Muscle layer of duodenum (tissue), 2 donors: ENCODE measurements around the gene QSOX2.

Experiments
- H3K27ac ChIP-seq: one replicate; pipeline ENCODE4 v1.7.0; 2013; ENCODE audit warnings: mild to moderate bottlenecking, low read length
- H3K27me3 ChIP-seq: one replicate; pipeline ENCODE4 v1.7.0; 2013; ENCODE audit warnings: low read depth, mild to moderate bottlenecking, control low read depth, low read length
- H3K36me3 ChIP-seq, 2 donors: one replicate each; pipeline ENCODE4 v1.7.0; 2013; ENCODE audit warnings: low read length in 2 of 2, control low read depth in 1 of 2, mild to moderate bottlenecking in 1 of 2; ENCODE audit not compliant: insufficient read depth in 2 of 2, control insufficient read depth in 1 of 2
- H3K4me1 ChIP-seq, 2 donors: one replicate each; pipeline ENCODE4 v1.7.0; 2013; ENCODE audit warnings: low read length in 2 of 2, mild to moderate bottlenecking in 2 of 2, control low read depth in 1 of 2, moderate library complexity in 1 of 2; ENCODE audit not compliant: insufficient read depth in 2 of 2, control insufficient read depth in 1 of 2
- H3K4me3 ChIP-seq, 2 donors: one replicate each; pipeline ENCODE4 v1.7.0; 2013; ENCODE audit warnings: low read length in 2 of 2, low read depth in 1 of 2, mild to moderate bottlenecking in 1 of 2
- H3K9me3 ChIP-seq, 2 donors: one replicate each; pipeline ENCODE4 v1.7.0; 2013; ENCODE audit warnings: low read length in 2 of 2, control low read depth in 1 of 2, mild to moderate bottlenecking in 1 of 2; ENCODE audit not compliant: control insufficient read depth in 1 of 2
- donor health status: healthy.

The QSOX2 gene

GRCh38 chr9:136253246-136254130 lies 7.9 kb upstream of the QSOX2 start:
- Histone ChIP-seq H3K27me3 (no peaks in the 10 kb centered on the region), H3K4me1 (no peaks in the 10 kb centered on the region), H3K9me3 (no peaks in the 10 kb centered on the region), H3K36me3 (no peaks in the 10 kb centered on the region), H3K4me3 (no peak overlapping the region), H3K27ac (no peak overlapping the region)

- no peak overlapping the region for H3K4me3 ChIP-seq
- no peaks in the 10 kb centered on the region for H3K27me3 ChIP-seq
- no peak overlapping the region for H3K27ac ChIP-seq
- no peaks in the 10 kb centered on the region for H3K36me3 ChIP-seq
- H3K4me1 ChIP-seq: no peaks in the 10 kb centered on the region
- H3K9me3 ChIP-seq: no peaks in the 10 kb centered on the region
Measured at GRCh38 chr9:136252846-136253245, 7.2 kb upstream of the QSOX2 start.

- H3K4me1 ChIP-seq: no peaks in the 10 kb centered on the region
- H3K36me3 ChIP-seq: no peaks in the 10 kb centered on the region
- H3K9me3 ChIP-seq: no peaks in the 10 kb centered on the region
- no peaks in the 10 kb centered on the region for H3K27me3 ChIP-seq
- H3K4me3 ChIP-seq: no peak overlapping the region
- no peak overlapping the region for H3K27ac ChIP-seq
Measured at GRCh38 chr9:136252281-136252680, 6.7 kb upstream of the QSOX2 start.

- H3K4me3 ChIP-seq: no peak overlapping the region
- H3K27ac ChIP-seq: no peak overlapping the region
- no peaks in the 10 kb centered on the region for H3K36me3 ChIP-seq
- H3K27me3 ChIP-seq: no peaks in the 10 kb centered on the region
- no peaks in the 10 kb centered on the region for H3K9me3 ChIP-seq
- no peaks in the 10 kb centered on the region for H3K4me1 ChIP-seq
Measured at GRCh38 chr9:136251264-136252115, 5.9 kb upstream of the QSOX2 start.

GRCh38 chr9:136250676-136251075 lies 5.1 kb upstream of the QSOX2 start:
- no peaks in the 10 kb centered on the region for H3K9me3 ChIP-seq
- no peaks in the 10 kb centered on the region for H3K4me1 ChIP-seq
- H3K27me3 ChIP-seq: no peaks in the 10 kb centered on the region
- no peak overlapping the region for H3K27ac ChIP-seq
- H3K4me3 ChIP-seq: no peak overlapping the region
- no peaks in the 10 kb centered on the region for H3K36me3 ChIP-seq

- H3K4me3 ChIP-seq: no peak overlapping the region
- H3K27me3 ChIP-seq: no peaks in the 10 kb centered on the region
- no peak overlapping the region for H3K27ac ChIP-seq
- H3K4me1 ChIP-seq: peaks cover 0 to 1% of the 10 kb centered on the region in 2 donors
- H3K36me3 ChIP-seq: no peaks in the 10 kb centered on the region
- no peaks in the 10 kb centered on the region for H3K9me3 ChIP-seq
Measured at GRCh38 chr9:136249877-136250559, 4.4 kb upstream of the QSOX2 start.

- Histone ChIP-seq H3K4me1 (peaks cover 8% of the 10 kb centered on the region in 2 donors), H3K27ac (no peak overlapping the region), H3K9me3 (no peaks in the 10 kb centered on the region), H3K36me3 (no peaks in the 10 kb centered on the region), H3K4me3 (no peak overlapping the region), H3K27me3 (no peaks in the 10 kb centered on the region)
Measured at GRCh38 chr9:136248951-136249876, 3.6 kb upstream of the QSOX2 start.

- Histone ChIP-seq H3K4me1 (peaks cover 8% of the 10 kb centered on the region in 2 donors), H3K27me3 (no peaks in the 10 kb centered on the region), H3K4me3 (no peak overlapping the region), H3K9me3 (no peaks in the 10 kb centered on the region), H3K27ac (no peak overlapping the region), H3K36me3 (no peaks in the 10 kb centered on the region)
Measured at GRCh38 chr9:136247947-136248637, 2.5 kb upstream of the QSOX2 start.

- Histone ChIP-seq H3K27me3 (no peaks in the 10 kb centered on the region), H3K4me3 (no peak overlapping the region), H3K4me1 (peaks cover 8% of the 10 kb centered on the region in 2 donors), H3K27ac (no peak overlapping the region), H3K9me3 (no peaks in the 10 kb centered on the region), H3K36me3 (no peaks in the 10 kb centered on the region)
Measured at GRCh38 chr9:136247551-136247916, 1.9 kb upstream of the QSOX2 start.

GRCh38 chr9:136246849-136247550 lies 1.4 kb upstream of the QSOX2 start:
- no peaks in the 10 kb centered on the region for H3K27me3 ChIP-seq
- H3K36me3 ChIP-seq: no peaks in the 10 kb centered on the region
- H3K4me3 ChIP-seq: no peak overlapping the region
- no peaks in the 10 kb centered on the region for H3K9me3 ChIP-seq
- H3K27ac ChIP-seq: no peak overlapping the region
- H3K4me1 ChIP-seq: peaks cover 8% of the 10 kb centered on the region in 2 donors
